ENCODE measurements around the gene SLC37A3.
A peak's percentile ranks its signal among the peaks of the same experiment; 100 is the strongest.

- TF ChIP-seq POLR2A (IDR thresholded peaks at IDR 0.05) = no peak
- TF ChIP-seq CTCF (IDR thresholded peaks at IDR 0.05) = peak in 4 of 7 experiments; percentile 26 to 36 (median 26)
Observed at GRCh38 chr7:140342727-140343514, 55.4 kb downstream of the SLC37A3 start.
